SK-N-SH treated with all-trans-retinoic acid at 6 μM for 48 hours (cell line): ENCODE results near the gene PTPRT.

Experiments used
- ATAC-seq: fragments of 200-7000 bp; cut with Tn5 transposase; 3 replicates; pipeline ENCODE4 v1.9.1; 2020; ENCODE audit warnings: mild to moderate bottlenecking, moderate library complexity
- ARNTL ChIP-seq: fragments of 450-650 bp; formaldehyde crosslinking; IDR thresholded peaks from 2 replicates; pipeline ENCODE4 v1.5.0; 2020; ENCODE audit warnings: low read depth, mild to moderate bottlenecking, moderate library complexity, borderline replicate concordance
- BACH2 ChIP-seq: fragments of 250-450 bp; sonication (Bioruptor Pico); IDR thresholded peaks from 2 replicates; pipeline ENCODE4 v1.9.0; 2021; ENCODE audit warnings: mild to moderate bottlenecking, borderline replicate concordance
- CREB5 ChIP-seq: fragments of 250-450 bp; sonication (Bioruptor Pico); IDR thresholded peaks from 2 replicates; pipeline ENCODE4 v1.5.1; 2020; ENCODE audit warnings: low read depth, mild to moderate bottlenecking, moderate library complexity
- CSDC2 ChIP-seq: fragments of 250-450 bp; sonication (Bioruptor Pico); IDR thresholded peaks from 2 replicates; pipeline ENCODE4 v1.5.0; 2020; ENCODE audit warnings: mild to moderate bottlenecking, moderate library complexity
- CSRNP3 ChIP-seq: fragments of 250-450 bp; sonication (Bioruptor Pico); IDR thresholded peaks from 2 replicates; pipeline ENCODE4 v1.5.1; 2021; ENCODE audit warnings: mild to moderate bottlenecking, moderate library complexity
- ESRRG ChIP-seq: fragments of 250-450 bp; sonication (Bioruptor Pico); IDR thresholded peaks from 2 replicates; pipeline ENCODE4 v1.6.1; 2021; ENCODE audit warnings: mild to moderate bottlenecking
- GLIS3 ChIP-seq: fragments of 250-450 bp; sonication (Bioruptor Pico); IDR thresholded peaks from 2 replicates; pipeline ENCODE4 v1.5.0; 2020; ENCODE audit warnings: mild to moderate bottlenecking, moderate library complexity
- ISL1 ChIP-seq: fragments of 250-450 bp; sonication (Bioruptor Pico); IDR thresholded peaks from 2 replicates; pipeline ENCODE4 v2.1.2; 2022; ENCODE audit warnings: mild to moderate bottlenecking, moderate library complexity
- OSR1 ChIP-seq: fragments of 250-450 bp; sonication (Bioruptor Pico); IDR thresholded peaks from 2 replicates; pipeline ENCODE4 v1.8.0; 2022; ENCODE audit warnings: moderate library complexity, mild to moderate bottlenecking, inconsistent platforms
- PATZ1 ChIP-seq: fragments of 250-450 bp; sonication (Bioruptor Pico); IDR thresholded peaks from 2 replicates; pipeline ENCODE4 v1.8.0; 2020; ENCODE audit warnings: mild to moderate bottlenecking, moderate library complexity, borderline replicate concordance
- POU6F1 ChIP-seq: fragments of 250-450 bp; sonication (Bioruptor Pico); IDR thresholded peaks from 2 replicates; pipeline ENCODE4 v1.8.0; 2021; ENCODE audit warnings: low read depth, mild to moderate bottlenecking, moderate library complexity, borderline replicate concordance
- PPARA ChIP-seq: fragments of 250-450 bp; sonication (Bioruptor Pico); IDR thresholded peaks from 2 replicates; pipeline ENCODE4 v1.5.0; 2020; ENCODE audit warnings: mild to moderate bottlenecking, borderline replicate concordance
- RARB ChIP-seq: fragments of 250-450 bp; sonication (Bioruptor Pico); IDR thresholded peaks from 2 replicates; pipeline ENCODE4 v1.8.0; 2021; ENCODE audit warnings: mild to moderate bottlenecking, moderate library complexity
- SNAI2 ChIP-seq: fragments of 250-450 bp; sonication (Bioruptor Pico); IDR thresholded peaks from 2 replicates; pipeline ENCODE4 v1.5.0; 2020; ENCODE audit warnings: mild to moderate bottlenecking, moderate library complexity
- TCF4 ChIP-seq: fragments of 250-450 bp; sonication (Bioruptor Pico); IDR thresholded peaks from 2 replicates; pipeline ENCODE4 v1.8.0; 2021; ENCODE audit warnings: mild to moderate bottlenecking, moderate library complexity, borderline replicate concordance
- TOX ChIP-seq: fragments of 250-450 bp; sonication (Bioruptor Pico); IDR thresholded peaks from 2 replicates; pipeline ENCODE4 v1.8.0; 2021; ENCODE audit warnings: mild to moderate bottlenecking, moderate library complexity, borderline replicate concordance
- TSHZ2 ChIP-seq: fragments of 250-450 bp; sonication (Bioruptor Pico); IDR thresholded peaks from 2 replicates; pipeline ENCODE4 v1.5.0; 2020; ENCODE audit warnings: mild to moderate bottlenecking, moderate library complexity
- ZC3H10 ChIP-seq: fragments of 250-450 bp; sonication (Bioruptor Pico); IDR thresholded peaks from 2 replicates; pipeline ENCODE4 v1.5.1; 2021; ENCODE audit warnings: mild to moderate bottlenecking, moderate library complexity
- ZFP3 ChIP-seq: fragments of 250-450 bp; sonication (Bioruptor Pico); IDR thresholded peaks from 2 replicates; pipeline ENCODE4 v1.5.0; 2020; ENCODE audit warnings: mild to moderate bottlenecking, moderate library complexity
- ZFP30 ChIP-seq: fragments of 450-650 bp; formaldehyde crosslinking; IDR thresholded peaks from 2 replicates; pipeline ENCODE4 v1.5.0; 2022; ENCODE audit warnings: mild to moderate bottlenecking, moderate library complexity
- ZNF565 ChIP-seq: fragments of 450-650 bp; formaldehyde crosslinking; conservative IDR thresholded peaks from 2 replicates; pipeline ENCODE4 v1.5.0; 2020; ENCODE audit warnings: low read depth, mild to moderate bottlenecking, moderate library complexity
- ZNF70 ChIP-seq: fragments of 450-650 bp; formaldehyde crosslinking; IDR thresholded peaks from 2 replicates; pipeline ENCODE4 v1.5.0; 2020; ENCODE audit warnings: mild to moderate bottlenecking, moderate library complexity
- ZNF8 ChIP-seq: fragments of 450-650 bp; formaldehyde crosslinking; IDR thresholded peaks from 2 replicates; pipeline ENCODE4 v1.5.0; 2020; ENCODE audit warnings: mild to moderate bottlenecking, moderate library complexity

The PTPRT gene

GRCh38 chr20:43034981-43035724 is 154.6 kb downstream of the PTPRT start:
- no peak for ATAC-seq
- TF ChIP-seq SNAI2 (CRISPR knock-in tag) = no peak
- no peak for TF ChIP-seq ZFP3
- no peak for TF ChIP-seq ZNF565 (CRISPR knock-in tag)
- no peak for TF ChIP-seq ZC3H10 (CRISPR knock-in tag)
- TF ChIP-seq OSR1 (CRISPR knock-in tag) = no peak
- TF ChIP-seq POU6F1 = no peak
- TF ChIP-seq CSDC2 (CRISPR knock-in tag) = no peak
- no peak for TF ChIP-seq TOX
- TF ChIP-seq TSHZ2 (CRISPR knock-in tag) = no peak
- no peak for TF ChIP-seq RARB (CRISPR knock-in tag)
- TF ChIP-seq PPARA (CRISPR knock-in tag) = no peak
- no peak for TF ChIP-seq ZNF70 (CRISPR knock-in tag)
- TF ChIP-seq ARNTL = no peak
- TF ChIP-seq GLIS3 (CRISPR knock-in tag) = no peak
- TF ChIP-seq ZNF8 (CRISPR knock-in tag) = no peak
- no peak for TF ChIP-seq ESRRG (CRISPR knock-in tag)
- no peak for TF ChIP-seq CREB5 (CRISPR knock-in tag)
- TF ChIP-seq ISL1 = no peak
- no peak for TF ChIP-seq PATZ1 (CRISPR knock-in tag)

- no peak for ATAC-seq
- TF ChIP-seq ARNTL (no peak), ZNF565 (CRISPR knock-in tag) (no peak), ZFP30 (no peak), TOX (no peak), ZFP3 (no peak), ESRRG (CRISPR knock-in tag) (no peak), ZNF8 (CRISPR knock-in tag) (no peak), TCF4 (no peak), SNAI2 (CRISPR knock-in tag) (no peak), GLIS3 (CRISPR knock-in tag) (no peak), CSDC2 (CRISPR knock-in tag) (no peak), RARB (CRISPR knock-in tag) (no peak), BACH2 (CRISPR knock-in tag) (no peak), POU6F1 (no peak), CREB5 (CRISPR knock-in tag) (no peak), TSHZ2 (CRISPR knock-in tag) (no peak), CSRNP3 (CRISPR knock-in tag) (no peak)
Observed at GRCh38 chr20:43032459-43032858, 157.2 kb downstream of the PTPRT start.
